ENCODE results near the gene KLHL21. TPM values are rescaled to one million over a fixed set of nuclear protein-coding genes. Genes with fewer than 3 reads are reported as not detected.

Gene KLHL21
- total and polyA plus RNA-seq, 4 donors = 8.7 to 30.4 (median 16.6) TPM

GRCh38 chr1:6596351-6596750, 6.3 kb downstream of the KLHL21 start (continued):
- no peak for TF ChIP-seq REST (IDR thresholded peaks at IDR 0.05)
- no peak for TF ChIP-seq MAX (IDR thresholded peaks at IDR 0.05)
- no peak for TF ChIP-seq FOXA1 (IDR thresholded peaks at IDR 0.05)

- H3K9me3 ChIP-seq (ENCODE audit: control insufficient read depth in 4 of 4, low read length in 3 of 4) = no peaks in the 10 kb centered on the region
- H3K36me3 ChIP-seq (ENCODE audit: control insufficient read depth in 4 of 4, insufficient read depth in 3 of 4, low read depth in 1 of 4, low read length in 3 of 4) = peaks cover 25 to 59% (median 41%) of the 10 kb centered on the region in 4 donors
- no peak for TF ChIP-seq JUND (IDR thresholded peaks at IDR 0.05)
- TF ChIP-seq FOXA1 (IDR thresholded peaks at IDR 0.05) = no peak
- TF ChIP-seq CTCF (IDR thresholded peaks at IDR 0.05; ENCODE audit: low read depth, low read length, missing input control) = no peak
- no peak for TF ChIP-seq TAF1 (conservative IDR thresholded peaks at IDR 0.05)
- no peak for TF ChIP-seq ZBTB33 (IDR thresholded peaks at IDR 0.05)
- TF ChIP-seq SP1 (IDR thresholded peaks at IDR 0.05) = no peak
- TF ChIP-seq REST (IDR thresholded peaks at IDR 0.05) = no peak
- no peak for TF ChIP-seq ATF3 (IDR thresholded peaks at IDR 0.05)
- TF ChIP-seq YY1 (IDR thresholded peaks at IDR 0.05) = no peak
- TF ChIP-seq MAX (IDR thresholded peaks at IDR 0.05) = no peak
- TF ChIP-seq NR2F2 (IDR thresholded peaks at IDR 0.05) = no peak
- no peak for TF ChIP-seq HNF4G (IDR thresholded peaks at IDR 0.05)
- TF ChIP-seq RXRA (IDR thresholded peaks at IDR 0.05) = no peak
- no peak for TF ChIP-seq EGR1 (IDR thresholded peaks at IDR 0.05; ENCODE audit: low read depth in 2 of 2)
- TF ChIP-seq HNF4A (conservative IDR thresholded peaks at IDR 0.05) = no peak
- no peak for TF ChIP-seq RAD21 (IDR thresholded peaks at IDR 0.05)
- no peak for TF ChIP-seq FOXA2 (IDR thresholded peaks at IDR 0.05)
- TF ChIP-seq GABPA (IDR thresholded peaks at IDR 0.05 in 1 of 2, conservative IDR thresholded peaks at IDR 0.05 in 1 of 2) = no peak
- H3K4me3 ChIP-seq (ENCODE audit: low read depth in 1 of 3, low read length in 3 of 3) = no peak overlapping the region
- 89% methylated on average over 11 of the region's 11 CpGs for WGBS
- no peak overlapping the region for H3K9ac ChIP-seq (ENCODE audit: low read depth in 1 of 2, low read length in 2 of 2)
- peaks cover 3 to 33% (median 22%) of the 10 kb centered on the region in 4 donors for H3K4me1 ChIP-seq (ENCODE audit: control insufficient read depth in 4 of 4, insufficient read depth in 4 of 4, low read length in 3 of 4)
- DNase-seq (ENCODE audit: low spot score) = no peak
- no peak overlapping the region for H3K27ac ChIP-seq (ENCODE audit: low read depth in 1 of 2, low read length in 2 of 2)
- no peaks in the 10 kb centered on the region for H3K27me3 ChIP-seq (ENCODE audit: control insufficient read depth in 4 of 4, insufficient read depth in 4 of 4, low read length in 3 of 4)
Observed at GRCh38 chr1:6594977-6595740, 7.5 kb downstream of the KLHL21 start.
